Measurements from ENCODE around the gene PLEKHO1.
A peak's percentile ranks its signal among the peaks of the same experiment; 100 is the strongest.

PLEKHO1 gene

GRCh38 chr1:150150133-150151021 is 661 bp downstream of the PLEKHO1 start:
- peak; percentile 41 for DNase-seq

- DNase-seq: peak; percentile 27
Observed at GRCh38 chr1:150151291-150152181, 1.8 kb downstream of the PLEKHO1 start.

- peak; percentile 28 for DNase-seq
Observed at GRCh38 chr1:150152182-150152536, 2.4 kb downstream of the PLEKHO1 start.

DNA sequence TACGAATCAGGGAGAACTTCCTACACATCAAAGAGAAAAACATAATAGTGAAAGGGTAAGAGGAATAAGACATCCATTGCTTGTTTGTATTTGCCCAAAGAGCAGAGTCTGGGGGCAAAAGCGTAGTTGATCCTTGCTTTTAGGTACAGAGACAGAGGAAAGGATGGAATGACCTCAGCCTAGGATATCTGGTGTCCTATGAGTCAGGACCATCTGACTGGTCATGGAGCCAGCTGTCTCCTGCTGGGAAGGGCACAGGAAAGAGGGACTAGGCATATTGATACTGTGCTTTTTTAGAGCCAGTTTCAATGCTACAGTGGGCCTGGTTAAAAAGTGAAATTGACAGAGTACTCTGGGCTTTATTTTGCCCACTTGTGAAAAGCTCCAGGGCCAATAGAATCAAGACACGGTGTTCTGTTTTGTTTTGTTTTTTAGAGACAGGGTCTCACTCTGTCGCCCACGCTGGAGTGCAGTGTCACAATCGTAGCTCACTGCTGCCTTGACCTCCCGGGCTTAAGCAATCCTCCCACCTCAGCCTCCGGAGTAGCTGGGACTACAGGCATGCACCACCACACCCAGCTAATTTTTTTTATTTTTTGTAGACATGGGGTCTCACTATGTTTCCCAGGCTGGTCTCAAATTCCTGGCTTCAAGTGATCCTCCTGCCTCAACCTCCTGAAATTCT is 3.2 kb downstream of the PLEKHO1 start:
- peak; percentile 76 for DNase-seq

DNA sequence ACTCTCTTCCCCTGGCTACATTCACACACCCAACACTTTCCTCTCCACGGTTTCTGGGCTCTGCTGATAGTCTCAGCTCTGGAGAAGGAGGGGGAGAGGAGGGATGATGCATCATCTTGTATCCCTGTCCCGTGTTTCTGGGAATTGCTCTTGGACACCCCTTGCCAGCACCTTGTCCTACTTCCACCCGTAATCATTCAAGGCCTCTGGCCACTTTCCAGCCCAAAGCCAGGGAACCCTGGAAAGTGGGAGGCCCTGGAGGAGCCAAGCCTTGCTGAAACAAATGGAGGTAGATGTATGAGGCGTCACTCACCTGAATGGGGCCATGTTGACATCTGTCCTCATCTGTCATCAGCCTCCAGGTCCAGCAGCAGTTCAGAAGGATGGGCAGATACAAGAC is 4.4 kb downstream of the PLEKHO1 start:
- DNase-seq: no peak

DNA sequence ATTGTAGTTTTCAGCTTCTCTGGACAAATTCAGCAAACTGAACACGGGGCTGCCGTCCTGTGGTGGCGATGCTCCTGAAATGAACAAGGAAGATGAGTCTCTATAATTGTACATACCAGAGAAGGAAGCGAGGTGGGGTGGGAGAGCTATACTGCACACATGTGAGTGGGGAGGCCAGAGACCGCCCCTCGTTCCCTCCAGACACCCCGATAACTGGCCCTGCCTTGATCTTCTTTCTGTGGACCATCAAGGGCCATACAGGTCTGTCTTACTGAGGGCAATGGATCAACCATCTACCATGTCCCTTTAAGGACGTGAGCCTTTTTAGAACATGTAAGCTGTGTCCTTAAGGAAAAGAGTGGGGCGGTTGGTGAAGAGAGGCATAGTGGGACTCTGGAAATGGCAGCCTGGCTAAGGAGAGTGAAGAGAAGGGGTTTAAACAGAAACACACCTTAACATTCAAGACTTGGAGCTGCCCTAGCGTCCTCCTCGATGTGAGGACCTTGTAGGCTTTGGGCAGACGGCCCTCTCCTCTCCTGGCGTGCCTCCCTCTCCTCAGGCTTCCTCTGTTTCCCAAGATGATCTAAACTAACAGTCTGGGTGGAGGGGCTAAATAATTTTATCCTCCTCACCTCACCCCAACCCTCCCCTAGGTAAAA is 5.8 kb downstream of the PLEKHO1 start:
- DNase-seq: no peak

DNA sequence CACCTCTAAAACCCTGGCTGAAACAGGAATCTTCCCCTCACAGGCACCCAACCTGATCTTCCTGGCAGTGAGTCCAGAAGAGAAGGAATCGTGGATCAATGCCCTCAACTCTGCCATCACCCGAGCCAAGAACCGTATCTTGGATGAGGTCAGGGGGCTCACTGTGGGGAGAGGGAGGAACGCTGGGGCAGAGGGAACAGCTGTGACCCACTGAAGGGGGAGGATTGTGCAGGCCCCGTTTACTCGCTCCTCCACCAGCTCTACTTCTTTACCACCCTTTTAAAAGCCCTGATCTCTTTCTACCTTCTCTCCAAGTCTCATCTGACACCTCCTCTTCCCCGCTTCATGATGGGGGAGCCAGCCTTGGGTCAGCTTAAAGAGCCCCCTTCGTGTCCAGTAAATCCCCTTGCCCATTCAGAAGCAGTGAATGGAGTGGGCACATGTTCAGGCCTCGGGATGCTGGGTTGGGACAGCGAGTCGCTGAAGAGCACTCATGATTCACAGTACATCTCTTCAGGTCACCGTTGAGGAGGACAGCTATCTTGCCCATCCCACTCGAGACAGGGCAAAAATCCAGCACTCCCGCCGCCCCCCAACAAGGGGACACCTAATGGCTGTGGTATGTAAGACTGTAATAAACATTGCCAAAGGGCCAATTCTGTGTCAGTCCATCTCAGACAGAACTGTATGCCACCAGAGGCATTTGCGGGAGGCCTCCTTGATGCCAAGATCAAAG is 7.3 kb downstream of the PLEKHO1 start:
- DNase-seq: peak; percentile 82

DNA sequence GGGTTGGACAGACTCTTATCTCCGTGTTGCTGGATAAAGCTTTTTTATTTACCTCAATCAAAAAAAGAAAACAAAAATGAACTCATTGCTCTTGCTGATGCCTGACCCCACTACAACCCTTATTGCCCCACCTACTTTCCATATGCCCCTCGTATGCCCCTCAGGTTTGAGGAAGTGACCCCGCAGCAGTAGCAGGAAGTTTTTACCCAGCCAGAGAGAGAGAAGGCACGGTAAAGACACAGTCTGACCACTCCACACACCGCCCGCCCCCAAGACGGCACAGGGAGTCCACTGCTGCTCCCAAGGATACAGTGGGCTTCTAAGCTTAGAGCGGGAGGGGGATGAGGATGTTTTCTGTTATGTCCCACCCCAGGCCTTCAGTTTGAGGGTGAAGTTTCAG is 9.8 kb downstream of the PLEKHO1 start:
- no peak for DNase-seq

- DNase-seq: peak; percentile 23
Observed at GRCh38 chr1:150160964-150161621, 11.4 kb downstream of the PLEKHO1 start.

DNA sequence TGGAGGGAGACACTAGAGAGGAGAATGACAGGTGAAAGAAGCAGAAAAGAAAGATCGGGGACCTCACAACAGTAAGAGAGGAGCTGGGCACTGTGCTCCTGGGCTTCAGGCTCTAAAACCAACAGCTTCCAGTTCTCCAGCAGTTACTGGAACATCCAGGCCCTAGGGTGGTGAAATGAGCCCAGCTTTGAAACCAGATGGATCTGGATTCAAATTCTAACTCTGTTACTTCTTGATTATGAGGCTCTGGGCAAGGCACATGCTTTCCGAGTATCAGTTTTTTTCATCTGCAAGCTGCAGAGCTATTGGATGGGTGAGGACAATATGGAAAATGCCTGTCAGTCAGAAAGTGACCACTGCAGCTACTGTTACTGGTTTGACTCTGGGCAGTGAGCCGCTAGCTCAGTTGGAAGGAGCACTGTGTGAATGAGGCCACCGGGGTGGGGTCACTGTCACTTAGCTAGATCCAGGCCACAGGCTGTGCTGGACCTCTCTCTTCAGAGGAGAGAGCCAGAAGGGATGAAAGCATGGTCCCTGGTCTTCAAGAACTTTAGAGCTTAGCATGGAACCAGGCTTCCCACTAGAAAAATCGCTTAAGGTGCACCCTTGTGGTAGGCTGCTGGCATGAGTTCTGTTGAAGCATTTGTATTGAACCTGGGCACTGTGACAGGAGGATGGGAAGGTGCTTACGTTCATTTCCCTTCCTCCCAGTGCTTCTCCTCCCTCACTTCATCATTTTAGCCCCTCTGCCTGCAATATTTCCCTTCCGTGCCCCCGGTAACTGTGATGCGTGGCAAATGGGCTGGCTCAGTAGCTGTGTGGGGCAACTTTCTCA is 12.2 kb downstream of the PLEKHO1 start:
- DNase-seq: peak; percentile 41

DNA sequence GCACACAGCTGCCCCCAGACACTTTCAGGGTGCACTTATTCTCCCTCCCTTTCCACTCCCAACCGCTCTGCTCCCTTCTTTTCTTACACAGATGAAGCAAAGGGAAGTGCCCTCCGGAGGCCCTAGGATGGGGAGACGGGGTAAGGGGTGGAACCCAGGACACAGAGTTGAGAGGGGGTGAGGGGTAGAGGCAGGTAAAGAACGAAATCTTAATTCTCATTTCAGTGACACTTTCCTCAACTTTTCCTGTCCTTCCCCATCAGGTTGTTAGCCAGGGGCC is 12.8 kb downstream of the PLEKHO1 start:
- no peak for DNase-seq

DNA sequence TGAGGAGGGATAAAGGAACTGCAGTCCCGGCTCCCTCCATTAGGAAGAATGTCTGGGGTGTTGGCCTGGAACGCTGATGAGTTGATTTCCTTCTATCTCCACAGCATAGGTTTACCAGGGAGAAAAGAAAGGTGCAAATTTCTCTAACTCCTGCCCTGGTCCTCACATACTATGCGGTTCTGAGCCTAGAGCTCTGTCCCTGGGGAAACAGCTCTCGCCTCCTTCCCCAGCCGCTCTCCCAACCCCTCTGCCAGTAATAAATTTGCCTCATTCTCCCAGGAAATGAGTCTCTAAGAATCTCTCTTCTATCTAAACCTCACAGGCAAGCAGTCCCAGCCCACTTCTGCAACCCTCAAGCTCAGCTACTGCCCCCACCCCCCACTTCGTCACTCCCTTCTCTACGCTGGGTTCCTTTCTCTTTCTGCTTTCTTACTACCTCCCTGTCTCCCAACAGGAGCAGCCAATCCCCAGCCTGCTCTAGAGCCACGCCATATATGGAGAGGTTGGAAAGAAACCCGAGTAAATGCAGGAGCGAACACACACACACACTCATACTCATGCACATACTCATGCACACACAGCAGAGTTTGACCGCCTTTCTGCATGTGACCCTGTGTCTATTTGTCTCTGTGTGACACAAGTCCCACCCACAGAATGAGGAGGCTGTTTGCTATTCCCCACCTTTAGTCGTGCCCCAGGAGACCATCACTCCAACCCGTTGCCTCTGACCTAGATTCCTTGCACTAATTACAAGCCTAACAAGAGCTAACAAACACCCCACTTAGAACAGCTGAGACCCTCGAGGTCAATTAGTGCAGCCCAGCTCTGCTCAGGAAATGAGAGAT is 13.4 kb downstream of the PLEKHO1 start:
- DNase-seq: peak; percentile 99

DNA sequence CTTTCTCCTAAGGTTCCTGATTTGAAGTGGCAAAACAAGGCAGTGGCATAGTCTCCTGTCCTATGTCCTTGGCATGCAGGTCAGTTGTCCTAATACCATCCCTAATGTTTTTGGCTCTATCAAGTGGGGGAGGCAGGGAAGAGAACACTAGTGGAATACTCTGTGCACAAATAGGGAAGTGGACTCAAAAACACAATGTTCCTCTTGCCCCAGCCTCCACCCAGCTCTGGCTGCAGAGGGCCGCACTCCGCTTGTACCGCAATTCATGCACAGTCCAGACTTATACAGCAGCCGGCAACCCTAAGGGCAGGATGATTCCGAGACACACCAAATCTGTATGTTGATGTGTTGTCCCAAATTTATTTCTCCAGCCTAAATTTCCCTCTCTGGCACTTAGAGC is 14.5 kb downstream of the PLEKHO1 start:
- no peak for DNase-seq

DNA sequence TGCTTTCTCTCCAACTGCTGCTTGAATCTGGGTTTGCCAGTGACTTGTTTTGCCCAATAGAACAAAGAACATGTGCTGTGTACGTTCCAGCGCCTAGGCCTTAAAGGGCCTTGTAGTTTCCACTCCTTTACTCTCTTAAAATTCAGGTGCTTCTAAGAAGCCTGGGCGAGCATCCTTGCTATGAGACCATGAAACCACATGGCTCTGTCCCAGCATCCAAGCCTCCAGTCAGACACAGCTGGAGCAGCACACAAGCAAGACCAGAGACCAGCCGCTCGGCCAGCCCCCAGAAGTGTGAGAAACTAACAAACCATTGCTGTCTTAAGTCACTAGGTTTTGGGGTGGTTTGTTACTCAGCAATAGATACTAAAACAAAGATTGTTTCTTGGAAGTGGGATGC is 15.1 kb downstream of the PLEKHO1 start:
- no peak for DNase-seq

- DNase-seq: peak; percentile 66
Observed at GRCh38 chr1:150165622-150166612, 16.2 kb downstream of the PLEKHO1 start.

DNA sequence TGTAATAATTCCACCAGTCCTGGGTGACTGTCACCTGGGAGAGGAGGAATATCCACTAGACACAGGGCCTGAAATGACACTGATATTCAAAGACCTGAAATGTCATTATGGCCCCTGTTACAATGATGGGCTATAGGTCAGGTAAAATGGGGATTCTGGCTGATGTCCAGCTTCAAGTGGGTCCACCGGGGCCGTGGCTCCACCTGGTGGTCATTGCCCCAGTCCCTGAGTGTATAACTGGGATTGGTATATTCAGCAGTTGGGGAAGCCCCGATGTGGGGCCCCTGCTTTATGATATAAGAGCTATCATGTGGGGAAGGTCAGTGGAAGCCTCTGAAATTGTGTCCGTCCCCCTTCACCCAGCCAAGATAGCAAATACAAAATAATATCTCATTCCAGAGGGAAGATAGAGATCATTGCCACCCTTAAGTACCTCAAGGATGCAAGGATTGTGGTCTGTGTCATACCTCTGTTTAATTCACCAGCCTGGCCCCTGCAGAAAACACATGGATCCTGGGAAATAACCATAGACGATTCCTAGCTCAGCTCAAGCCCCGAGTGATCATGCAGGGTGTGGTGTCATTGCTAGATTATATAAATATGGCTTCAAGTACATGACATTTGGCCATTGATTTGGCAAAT is 19.4 kb downstream of the PLEKHO1 start:
- DNase-seq: peak; percentile 63

- DNase-seq: no peak
Observed at GRCh38 chr1:150171801-150172200, 22.1 kb downstream of the PLEKHO1 start.

- peak; percentile 52 for DNase-seq
Observed at GRCh38 chr1:150173141-150173585, 23.4 kb downstream of the PLEKHO1 start.
